BLaER1 (cell line): ENCODE data around the gene TGIF2LY.
"Not testable (repeated sequence)": the region's sequence is repeated elsewhere in the genome, so short reads cannot be mapped to it uniquely, and the experiment has no call there.

ENCODE experiments used
- H3K27ac ChIP-seq: shearing (Covaris generic); formaldehyde crosslinking; 2 replicates; pipeline ENCODE4 v1.8.1; 2022
- H3K27me3 ChIP-seq: shearing (Covaris generic); formaldehyde crosslinking; 2 replicates; pipeline ENCODE4 v1.8.1; 2022
- H3K36me3 ChIP-seq: shearing (Covaris generic); formaldehyde crosslinking; 2 replicates; pipeline ENCODE4 v1.8.1; 2022
- H3K4me1 ChIP-seq: shearing (Covaris generic); formaldehyde crosslinking; 2 replicates; pipeline ENCODE4 v1.8.1; 2022
- H3K4me2 ChIP-seq: shearing (Covaris generic); formaldehyde crosslinking; 2 replicates; pipeline ENCODE4 v1.8.1; 2022
- H3K4me3 ChIP-seq: shearing (Covaris generic); formaldehyde crosslinking; 2 replicates; pipeline ENCODE4 v1.8.1; 2022
- H3K9ac ChIP-seq: shearing (Covaris generic); formaldehyde crosslinking; 2 replicates; pipeline ENCODE4 v1.8.1; 2022
- H3K9me3 ChIP-seq: shearing (Covaris generic); formaldehyde crosslinking; 2 replicates; pipeline ENCODE4 v1.8.1; 2022
- H4K20me1 ChIP-seq: shearing (Covaris generic); formaldehyde crosslinking; 2 replicates; pipeline ENCODE4 v1.8.1; 2022

Gene TGIF2LY

GRCh38 chrY:3578767-3579166, at the start of gene TGIF2LY:
Gene TGIF2LY, plus strand, starts transcription at chrY:3579067. Its CDS starts 178 bp downstream, at chrY:3579245.
- H4K20me1 ChIP-seq, H3K9ac ChIP-seq, H3K4me3 ChIP-seq, H3K4me1 ChIP-seq, H3K4me2 ChIP-seq, H3K36me3 ChIP-seq, H3K27me3 ChIP-seq, H3K9me3 ChIP-seq, H3K27ac ChIP-seq: not testable (repeated sequence)
